ENCODE results near the gene EPN1.

Gene EPN1

DNA sequence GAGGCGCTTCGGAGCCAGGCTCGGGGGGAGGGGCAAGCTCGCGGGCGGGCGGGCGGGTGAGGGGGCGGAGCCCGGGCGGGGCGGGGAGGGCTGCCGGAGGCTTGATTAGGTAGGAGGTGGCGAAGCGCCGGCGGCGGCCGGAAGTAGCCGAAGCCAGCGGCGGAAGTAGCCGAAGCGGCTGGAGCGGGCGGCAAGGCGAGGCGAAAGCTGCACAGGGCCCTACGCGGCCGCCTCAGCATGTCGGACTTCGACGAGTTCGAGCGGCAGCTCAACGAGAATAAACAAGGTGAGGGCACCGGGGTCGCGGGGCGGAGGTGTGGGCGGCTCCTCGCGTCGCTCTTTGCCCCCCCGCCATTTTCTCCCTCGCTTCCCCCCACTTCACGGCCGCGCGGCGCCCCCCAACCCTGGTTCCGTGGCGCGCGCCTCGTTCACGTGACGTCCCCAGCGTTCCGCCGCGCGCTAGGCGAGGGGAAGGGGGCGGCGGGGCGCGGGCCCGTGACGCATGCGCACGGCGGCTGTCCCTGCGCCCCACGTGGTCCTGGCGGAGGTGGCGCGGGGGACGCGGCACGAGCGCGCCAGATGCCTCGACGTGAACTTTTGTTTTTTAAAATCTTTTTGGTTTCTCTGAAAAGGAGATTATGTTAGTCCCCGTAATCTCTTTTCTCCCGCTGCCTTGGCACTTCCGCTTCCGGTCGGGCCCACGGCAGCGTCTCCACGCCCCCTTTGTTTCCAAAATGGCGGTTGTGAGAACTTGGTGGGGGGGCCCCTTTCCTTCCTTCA is 20.0 kb upstream of the EPN1 start, which contains the start of gene U2AF2:
Gene U2AF2 (plus strand): TSS at position 168 of the 780 bp plus-strand sequence. CDS start 70 bp downstream, at position 238.
- H3K4me3 ChIP-seq (IDR thresholded peaks at IDR 0.05; ENCODE audit: insufficient read depth, low read depth, low read length) = no peak within 1 kb of the TSS
- H3K27ac ChIP-seq = peak within 1 kb of the TSS; percentile 94
- H3K4me1 ChIP-seq (ENCODE audit: low read depth, poor library complexity, severe bottlenecking) = peaks cover 22% of the 10 kb centered on the region
- H3K4me2 ChIP-seq = peak within 1 kb of the TSS; percentile 88
- H3K79me2 ChIP-seq (ENCODE audit: insufficient read depth, low read depth) = peaks cover 48% of the 10 kb centered on the region
- TF ChIP-seq CTCF (conservative IDR thresholded peaks at IDR 0.05; ENCODE audit: low read depth, low read length) = no peak
- no peaks in the 10 kb centered on the region for H3K27me3 ChIP-seq (ENCODE audit: insufficient read depth, low read depth)
- H3K36me3 ChIP-seq (ENCODE audit: insufficient read depth) = no peaks in the 10 kb centered on the region; the same call in 1 of the 2 replicates
- peak within 1 kb of the TSS; percentile 95 for H3K9ac ChIP-seq
- peak within 1 kb of the TSS; percentile 54 for H2AFZ ChIP-seq (ENCODE audit: low read depth)
- H4K20me1 ChIP-seq (ENCODE audit: insufficient read depth) = peaks cover 5% of the 10 kb centered on the region; the same call in 1 of the 2 replicates

GRCh38 chr19:55655648-55656040 is 19.4 kb upstream of the EPN1 start:
- H4K20me1 ChIP-seq (ENCODE audit: insufficient read depth) = peaks cover 5% of the 10 kb centered on the region; the same call in 1 of the 2 replicates
- H3K4me1 ChIP-seq (ENCODE audit: low read depth, poor library complexity, severe bottlenecking) = peaks cover 22% of the 10 kb centered on the region
- no peak overlapping the region for H3K4me3 ChIP-seq (IDR thresholded peaks at IDR 0.05; ENCODE audit: insufficient read depth, low read depth, low read length)
- peaks cover 53% of the 10 kb centered on the region for H3K79me2 ChIP-seq (ENCODE audit: insufficient read depth, low read depth)
- no peak for TF ChIP-seq CTCF (conservative IDR thresholded peaks at IDR 0.05; ENCODE audit: low read depth, low read length)
- H3K27me3 ChIP-seq (ENCODE audit: insufficient read depth, low read depth) = no peaks in the 10 kb centered on the region
- 0 out of 2 replicates have a peak overlapping the region, but pooled peaks have one; percentile 3 for H2AFZ ChIP-seq (ENCODE audit: low read depth)
- H3K4me2 ChIP-seq = peak overlapping the region; percentile 88
- peak overlapping the region; percentile 94 for H3K27ac ChIP-seq
- peak overlapping the region; percentile 95 for H3K9ac ChIP-seq
- H3K36me3 ChIP-seq (ENCODE audit: insufficient read depth) = no peaks in the 10 kb centered on the region; the same call in 1 of the 2 replicates

DNA sequence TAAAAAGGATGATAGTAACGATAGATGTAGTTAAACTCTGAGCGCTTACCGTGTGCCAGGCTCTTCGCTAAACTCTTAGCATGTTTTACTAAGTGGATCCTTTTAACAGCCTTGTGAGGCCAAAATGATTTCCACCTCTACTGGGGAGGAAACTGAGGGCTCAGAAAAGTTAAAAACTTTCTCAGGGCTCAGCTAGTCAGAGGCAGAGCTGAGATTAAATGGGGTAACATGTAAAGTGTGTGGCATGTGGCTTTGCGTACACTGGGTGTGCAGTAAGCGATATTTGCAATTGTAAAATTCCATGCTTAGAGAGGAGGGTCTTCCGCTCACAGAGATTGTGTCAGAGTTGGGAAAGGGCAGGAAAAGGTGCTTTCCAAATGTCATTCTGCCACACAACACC is 18.5 kb upstream of the EPN1 start:
- Histone ChIP-seq H3K36me3 (ENCODE audit: insufficient read depth) (peaks cover 5% of the 10 kb centered on the region; the same call in 1 of the 2 replicates), H4K20me1 (ENCODE audit: insufficient read depth) (peaks cover 5% of the 10 kb centered on the region; the same call in 1 of the 2 replicates), H3K9ac (peak overlapping the region; percentile 95), H3K4me2 (peak overlapping the region; percentile 88), H3K27me3 (ENCODE audit: insufficient read depth, low read depth) (no peaks in the 10 kb centered on the region), H3K4me1 (ENCODE audit: low read depth, poor library complexity, severe bottlenecking) (peaks cover 22% of the 10 kb centered on the region), H3K27ac (peak overlapping the region; percentile 94), H2AFZ (ENCODE audit: low read depth) (no peak overlapping the region), H3K4me3 (IDR thresholded peaks at IDR 0.05; ENCODE audit: insufficient read depth, low read depth, low read length) (no peak overlapping the region), H3K79me2 (ENCODE audit: insufficient read depth, low read depth) (peaks cover 59% of the 10 kb centered on the region)
- no peak for TF ChIP-seq CTCF (conservative IDR thresholded peaks at IDR 0.05; ENCODE audit: low read depth, low read length)

GRCh38 chr19:55656988-55657747 is 17.9 kb upstream of the EPN1 start:
- Histone ChIP-seq H2AFZ (ENCODE audit: low read depth) (no peak overlapping the region), H3K4me2 (peak overlapping the region; percentile 88), H3K4me3 (IDR thresholded peaks at IDR 0.05; ENCODE audit: insufficient read depth, low read depth, low read length) (no peak overlapping the region), H3K36me3 (ENCODE audit: insufficient read depth) (peaks cover 6% of the 10 kb centered on the region; the same call in 1 of the 2 replicates), H3K27me3 (ENCODE audit: insufficient read depth, low read depth) (no peaks in the 10 kb centered on the region), H3K27ac (no peak overlapping the region), H3K9ac (no peak overlapping the region; the same call in 1 of the 2 replicates), H3K79me2 (ENCODE audit: insufficient read depth, low read depth) (peaks cover 64% of the 10 kb centered on the region), H3K4me1 (ENCODE audit: low read depth, poor library complexity, severe bottlenecking) (peaks cover 22% of the 10 kb centered on the region), H4K20me1 (ENCODE audit: insufficient read depth) (peaks cover 5% of the 10 kb centered on the region; the same call in 1 of the 2 replicates)
- no peak for TF ChIP-seq CTCF (conservative IDR thresholded peaks at IDR 0.05; ENCODE audit: low read depth, low read length)
